Parathyroid adenoma (tissue), 2 donors: ENCODE measurements around the gene CWC25.

Experiments
- H2AFZ ChIP-seq: fragments of 300-600 bp; sonication (generic); one replicate; pipeline ENCODE4 v1.7.0; 2017; ENCODE audit warnings: antibody characterized with exemption, mild to moderate bottlenecking
- H3K27ac ChIP-seq: fragments of 300-600 bp; sonication (generic); one replicate; pipeline ENCODE4 v1.7.0; 2017
- H3K27me3 ChIP-seq: fragments of 300-600 bp; sonication (generic); one replicate; pipeline ENCODE4 v1.7.0; 2017; ENCODE audit warnings: low read length; ENCODE audit not compliant: control insufficient read depth, insufficient read depth
- H3K36me3 ChIP-seq: fragments of 300-600 bp; sonication (generic); one replicate; pipeline ENCODE4 v1.7.0; 2017; ENCODE audit warnings: low read length; ENCODE audit not compliant: control insufficient read depth, insufficient read depth
- H3K4me1 ChIP-seq: fragments of 300-600 bp; sonication (generic); one replicate; pipeline ENCODE4 v1.7.0; 2017; ENCODE audit warnings: control low read depth
- H3K4me2 ChIP-seq: fragments of 300-600 bp; sonication (generic); one replicate; pipeline ENCODE4 v1.7.0; 2017; ENCODE audit warnings: low read length
- H3K4me3 ChIP-seq: fragments of 300-600 bp; sonication (generic); one replicate; pipeline ENCODE4 v1.7.0; 2017; ENCODE audit warnings: low read depth, low read length
- H3K79me2 ChIP-seq: fragments of 300-600 bp; sonication (generic); one replicate; pipeline ENCODE4 v1.7.0; 2017; ENCODE audit warnings: control low read depth
- H3K9ac ChIP-seq: fragments of 300-600 bp; sonication (generic); one replicate; pipeline ENCODE4 v1.7.0; 2017; ENCODE audit warnings: mild to moderate bottlenecking
- H3K9me3 ChIP-seq: fragments of 300-600 bp; sonication (generic); one replicate; pipeline ENCODE4 v1.7.0; 2017; ENCODE audit warnings: low read length; ENCODE audit not compliant: control insufficient read depth
- TF ChIP-seq, protein P1 (sequence below): fragments of 300-600 bp; sonication (generic); IDR thresholded peaks from one replicate; pipeline ENCODE4 v1.7.0; 2017; ENCODE audit warnings: antibody characterized with exemption, mild to moderate bottlenecking
- donor health status: primary hyperparathyroidism.

Gene CWC25

DNA sequence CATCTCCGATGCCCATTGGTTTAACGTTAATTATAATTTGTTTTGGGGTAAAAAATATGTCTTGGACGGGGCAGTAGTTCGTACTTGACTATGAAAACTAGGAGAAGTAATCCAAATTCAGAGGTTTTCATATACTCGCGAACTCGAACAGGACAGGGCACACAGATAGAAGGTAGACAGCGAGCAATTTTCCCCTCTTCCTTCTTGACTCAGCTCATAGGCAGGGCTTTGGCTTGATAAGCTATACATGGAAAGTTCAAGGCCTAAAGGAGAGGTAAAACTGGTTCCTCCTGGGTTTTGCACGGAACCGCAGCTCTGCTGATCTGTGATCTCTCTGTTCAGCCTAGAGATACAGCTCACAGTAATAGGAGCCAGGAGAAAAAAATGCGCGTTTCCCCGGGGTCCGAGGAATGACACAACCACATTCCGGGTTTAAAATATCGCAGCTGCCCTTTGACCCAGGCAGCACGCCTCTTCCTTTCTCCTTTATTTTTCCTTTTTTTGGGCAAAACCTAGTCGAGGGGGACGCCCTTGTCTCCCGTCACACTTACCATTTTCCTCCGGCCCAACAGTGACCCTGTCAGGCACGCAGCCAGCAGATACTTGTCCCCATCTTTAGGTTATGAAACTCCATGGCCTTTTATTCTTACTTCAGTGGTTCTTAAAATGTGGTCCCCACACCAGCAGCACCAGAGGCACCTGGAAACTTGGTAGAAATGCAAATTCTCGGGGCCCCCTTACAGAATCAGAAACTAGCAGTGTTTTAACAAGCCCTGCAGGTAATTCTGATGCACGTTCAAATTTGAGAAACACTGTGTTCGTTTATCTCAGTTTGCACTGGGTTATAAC lies 43.1 kb upstream of the CWC25 start:
- Histone ChIP-seq H2AFZ (peak overlapping the region; percentile 75), H3K9ac (no peak overlapping the region), H3K27ac (peak overlapping the region; percentile 78), H3K36me3 (no peaks in the 10 kb centered on the region), H3K4me1 (peaks cover 9% of the 10 kb centered on the region), H3K9me3 (no peaks in the 10 kb centered on the region), H3K79me2 (peaks cover 10% of the 10 kb centered on the region), H3K4me2 (peak overlapping the region; percentile 95), H3K27me3 (no peaks in the 10 kb centered on the region), H3K4me3 (peak overlapping the region; percentile 99)
- TF ChIP-seq, protein P1, sequence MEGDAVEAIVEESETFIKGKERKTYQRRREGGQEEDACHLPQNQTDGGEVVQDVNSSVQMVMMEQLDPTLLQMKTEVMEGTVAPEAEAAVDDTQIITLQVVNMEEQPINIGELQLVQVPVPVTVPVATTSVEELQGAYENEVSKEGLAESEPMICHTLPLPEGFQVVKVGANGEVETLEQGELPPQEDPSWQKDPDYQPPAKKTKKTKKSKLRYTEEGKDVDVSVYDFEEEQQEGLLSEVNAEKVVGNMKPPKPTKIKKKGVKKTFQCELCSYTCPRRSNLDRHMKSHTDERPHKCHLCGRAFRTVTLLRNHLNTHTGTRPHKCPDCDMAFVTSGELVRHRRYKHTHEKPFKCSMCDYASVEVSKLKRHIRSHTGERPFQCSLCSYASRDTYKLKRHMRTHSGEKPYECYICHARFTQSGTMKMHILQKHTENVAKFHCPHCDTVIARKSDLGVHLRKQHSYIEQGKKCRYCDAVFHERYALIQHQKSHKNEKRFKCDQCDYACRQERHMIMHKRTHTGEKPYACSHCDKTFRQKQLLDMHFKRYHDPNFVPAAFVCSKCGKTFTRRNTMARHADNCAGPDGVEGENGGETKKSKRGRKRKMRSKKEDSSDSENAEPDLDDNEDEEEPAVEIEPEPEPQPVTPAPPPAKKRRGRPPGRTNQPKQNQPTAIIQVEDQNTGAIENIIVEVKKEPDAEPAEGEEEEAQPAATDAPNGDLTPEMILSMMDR, result no peak

DNA sequence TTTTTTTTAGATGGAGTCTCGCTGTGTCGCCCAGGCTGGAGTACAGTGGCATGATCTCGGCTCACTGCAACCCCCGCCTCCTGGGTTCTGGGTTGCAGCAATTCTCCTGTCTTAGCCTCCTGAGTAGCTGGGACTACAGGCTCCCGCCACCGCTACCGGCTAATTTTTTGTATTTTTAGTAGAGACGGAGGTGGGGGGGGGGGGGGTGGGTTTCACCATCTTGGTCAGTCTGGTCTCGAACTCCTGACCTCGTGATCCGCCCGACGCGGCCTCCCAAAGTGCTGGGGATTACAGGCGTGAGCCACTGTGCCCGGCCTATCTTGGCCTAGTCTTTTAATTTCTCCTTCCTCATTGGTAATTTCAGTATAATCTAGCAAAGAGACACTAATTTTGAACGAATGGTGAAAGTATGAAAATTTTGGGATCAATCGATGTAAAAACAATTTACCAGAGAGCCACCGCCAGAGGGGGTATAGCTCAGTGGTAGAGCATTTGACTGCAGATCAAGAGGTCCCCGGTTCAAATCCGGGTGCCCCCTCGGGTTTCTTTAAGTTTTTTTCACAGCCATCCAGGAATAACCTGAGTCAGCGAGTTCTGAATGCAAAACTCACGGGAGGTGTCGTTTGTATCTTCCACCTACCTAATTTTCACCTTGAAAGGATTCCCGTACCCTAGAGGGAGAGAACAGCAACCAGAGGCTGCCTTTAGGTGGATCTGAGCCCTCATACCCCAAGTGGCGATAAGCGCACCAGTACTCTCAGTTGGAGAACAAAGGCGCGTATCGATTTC lies 42.3 kb upstream of the CWC25 start:
- Histone ChIP-seq H3K4me3 (no peak overlapping the region), H3K4me1 (peaks cover 9% of the 10 kb centered on the region), H3K4me2 (no peak overlapping the region), H3K9me3 (no peaks in the 10 kb centered on the region), H3K27me3 (no peaks in the 10 kb centered on the region), H2AFZ (no peak overlapping the region), H3K27ac (peak overlapping the region; percentile 65), H3K9ac (no peak overlapping the region), H3K36me3 (no peaks in the 10 kb centered on the region), H3K79me2 (peaks cover 8% of the 10 kb centered on the region)
- TF ChIP-seq, protein P1, result peak; percentile 9

DNA sequence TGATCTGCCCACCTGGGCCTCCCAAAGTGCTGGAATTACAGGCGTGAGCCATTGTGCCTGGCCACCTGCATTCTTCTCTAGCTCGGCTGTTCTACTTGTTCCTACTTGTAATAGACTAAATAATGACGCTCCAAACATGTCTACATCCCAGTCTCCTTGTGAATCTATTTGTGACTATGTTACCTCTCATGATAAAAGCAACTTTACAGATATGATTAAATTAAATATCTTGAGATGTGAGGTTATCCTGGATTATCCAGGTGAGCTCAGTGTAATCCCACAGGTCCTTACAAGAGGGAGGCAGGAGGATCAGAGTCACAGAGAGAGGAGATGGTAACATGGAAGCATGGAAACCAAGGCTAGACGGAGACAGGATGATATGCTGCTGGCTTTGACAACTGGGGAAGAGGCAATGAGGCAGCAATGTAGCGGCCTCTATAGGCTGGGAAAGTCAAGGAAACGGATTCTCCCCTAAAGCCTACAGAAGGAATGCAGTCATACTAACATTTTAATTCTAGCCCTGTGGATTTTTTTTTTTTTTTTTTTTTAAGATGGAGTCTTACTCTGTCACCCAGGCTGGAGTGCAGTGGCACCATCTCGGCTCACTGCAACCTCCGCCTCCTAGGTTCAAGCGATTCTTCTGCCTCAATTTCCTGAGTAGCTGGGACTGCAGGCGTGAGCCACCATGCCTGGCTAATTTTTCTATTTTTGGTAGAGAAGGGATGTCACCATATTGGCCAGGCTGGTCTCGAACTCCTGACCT lies 39.7 kb upstream of the CWC25 start:
- Histone ChIP-seq H3K9me3 (no peaks in the 10 kb centered on the region), H3K79me2 (no peaks in the 10 kb centered on the region), H3K27ac (no peak overlapping the region), H2AFZ (peak overlapping the region; percentile 54), H3K27me3 (no peaks in the 10 kb centered on the region), H3K4me1 (no peaks in the 10 kb centered on the region), H3K4me2 (no peak overlapping the region), H3K4me3 (no peak overlapping the region), H3K9ac (no peak overlapping the region), H3K36me3 (no peaks in the 10 kb centered on the region)
- TF ChIP-seq, protein P1, result no peak

DNA sequence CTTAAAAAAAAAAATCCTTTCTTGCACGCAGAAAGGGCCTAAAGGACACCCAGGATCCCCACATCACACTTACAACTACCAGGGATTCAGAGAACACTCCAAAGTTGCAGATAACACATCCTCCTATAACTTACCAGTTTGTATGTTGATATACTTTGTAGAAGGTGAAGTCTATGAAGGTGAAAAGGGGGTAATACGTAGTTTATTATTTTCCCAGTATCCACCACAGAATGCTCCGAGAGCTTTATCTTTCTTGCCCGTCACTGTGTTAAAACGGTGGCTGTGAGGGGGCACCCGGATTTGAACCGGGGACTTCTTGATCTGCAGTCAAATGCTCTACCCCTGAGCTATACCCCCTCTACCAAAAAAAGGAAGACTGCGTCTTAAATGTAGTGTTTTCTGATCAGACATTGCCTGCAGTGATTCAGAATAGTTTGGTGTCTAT lies 36.3 kb upstream of the CWC25 start:
- Histone ChIP-seq H3K27me3 (no peaks in the 10 kb centered on the region), H3K79me2 (no peaks in the 10 kb centered on the region), H2AFZ (peak overlapping the region; percentile 2), H3K9ac (no peak overlapping the region), H3K36me3 (no peaks in the 10 kb centered on the region), H3K4me2 (no peak overlapping the region), H3K4me1 (no peaks in the 10 kb centered on the region), H3K9me3 (no peaks in the 10 kb centered on the region), H3K27ac (no peak overlapping the region), H3K4me3 (no peak overlapping the region)
- TF ChIP-seq, protein P1, result no peak
